Naive thymus-derived CD4-positive, alpha-beta T cell (primary cell): ENCODE measurements around the gene TUBGCP2. TPM values are rescaled to one million over a fixed set of nuclear protein-coding genes. Genes with fewer than 3 reads are reported as not detected.

ENCODE experiments used
- ATAC-seq: fragments of 150-1000 bp; cut with Tn5 transposase; 2 replicates; pipeline ENCODE4 v1.10.0; 2021; ENCODE audit warnings: mild to moderate bottlenecking, moderate library complexity
- CTCF ChIA-PET: fragments of 350-600 bp; sonication (Branson Sonifier 250); formaldehyde crosslinking; loops from one replicate; lab custom pipeline; 2021; ENCODE audit warnings: antibody characterized with exemption; lab: Charles Lee
- POLR2A ChIA-PET: fragments of 350-600 bp; sonication (Branson Sonifier 250); formaldehyde crosslinking; loops from one replicate; lab custom pipeline; 2021; ENCODE audit warnings: antibody characterized with exemption, inconsistent platforms; lab: Charles Lee
- DNase-seq, 9 donors: peaks; one replicate each; pipeline versions ENCODE4 v3.0.0 to v3.0.0-alpha.2; 2020 to 2022; ENCODE audit warnings: mixed read lengths in 1 of 9
- H3K27ac ChIP-seq: one replicate; pipeline ENCODE4 v1.7.0; 2013; ENCODE audit warnings: mild to moderate bottlenecking, low read depth, low read length, moderate library complexity
- H3K27me3 ChIP-seq, 2 donors: one replicate each; pipeline ENCODE4 v1.7.0; 2013; ENCODE audit warnings: low read length in 2 of 2, mild to moderate bottlenecking in 2 of 2, moderate library complexity in 2 of 2; ENCODE audit not compliant: control insufficient read depth in 2 of 2, insufficient read depth in 2 of 2
- H3K36me3 ChIP-seq, 3 experiments: 1 replicate in 2 of 3; 2 replicates in 1 of 3; pipeline ENCODE4 v1.7.0; 2013; ENCODE audit warnings: low read length in 3 of 3, mild to moderate bottlenecking in 3 of 3, moderate library complexity in 1 of 3; ENCODE audit not compliant: insufficient read depth in 3 of 3, control insufficient read depth in 2 of 3
- H3K4me1 ChIP-seq, 2 donors: one replicate each; pipeline ENCODE4 v1.7.0; 2013; ENCODE audit warnings: low read length in 2 of 2, mild to moderate bottlenecking in 2 of 2, moderate library complexity in 1 of 2; ENCODE audit not compliant: control insufficient read depth in 2 of 2, insufficient read depth in 2 of 2
- H3K4me3 ChIP-seq: 2 replicates; pipeline ENCODE4 v1.7.0; 2013; ENCODE audit warnings: mild to moderate bottlenecking, low read length
- H3K9me3 ChIP-seq, 3 experiments: 1 replicate in 2 of 3; 2 replicates in 1 of 3; pipeline ENCODE4 v1.7.0; 2013; ENCODE audit warnings: low read length in 3 of 3; ENCODE audit not compliant: control insufficient read depth in 2 of 3
- H3K27ac Mint-ChIP-seq, 9 donors: one replicate each; pipeline ENCODE4 v1.8.0; 2020 to 2022; ENCODE audit warnings: mixed read lengths in 9 of 9, mild to moderate bottlenecking in 8 of 9, moderate library complexity in 5 of 9, inconsistent platforms in 2 of 9
- H3K27me3 Mint-ChIP-seq, 5 donors: one replicate each; pipeline ENCODE4 v1.8.0; 2021 to 2022; ENCODE audit warnings: mixed read lengths in 5 of 5, mild to moderate bottlenecking in 1 of 5
- H3K36me3 Mint-ChIP-seq, 5 donors: one replicate each; pipeline ENCODE4 v1.8.0; 2020 to 2022; ENCODE audit warnings: mixed read lengths in 5 of 5, mild to moderate bottlenecking in 3 of 5, inconsistent platforms in 1 of 5
- H3K4me1 Mint-ChIP-seq, 7 donors: one replicate each; pipeline ENCODE4 v1.8.0; 2020 to 2022; ENCODE audit warnings: mixed read lengths in 7 of 7, mild to moderate bottlenecking in 3 of 7, inconsistent platforms in 1 of 7
- H3K4me3 Mint-ChIP-seq, 10 donors: one replicate each; pipeline ENCODE4 v1.8.0; 2020 to 2022; ENCODE audit warnings: mild to moderate bottlenecking in 10 of 10, mixed read lengths in 10 of 10, moderate library complexity in 6 of 10, inconsistent platforms in 2 of 10
- H3K9me3 Mint-ChIP-seq, 11 donors: one replicate each; pipeline ENCODE4 v1.8.0; 2020 to 2022; ENCODE audit warnings: mixed read lengths in 11 of 11, mild to moderate bottlenecking in 4 of 11, inconsistent platforms in 1 of 11, moderate library complexity in 1 of 11
- intact Hi-C, 2 donors: fragments of 100-400 bp; cut with micrococcal nuclease; formaldehyde crosslinking; loops; one replicate each; pipeline ENCODE4 v1.15.1; 2023
- microRNA-seq: library from miRNA; unstranded; fragments of <30 nt; microRNA quantifications from one replicate; pipeline ENCODE4 v1.2.0, GENCODE V29; 2022; ENCODE audit warnings: borderline microRNAs expressed
- polyA plus RNA-seq, 2 donors: library from polyadenylated mRNA; unstranded; fragments of 300-500 nt; fragmentation: Illumina TruSeq; gene quantifications; one replicate each; pipeline ENCODE4 v1.2.3, GENCODE V29; 2021
- total RNA-seq, 6 experiments: library from RNA in 5 of 6; stranded (reverse) in 5 of 6; gene quantifications; 1 replicate in 5 of 6; 2 replicates in 1 of 6; pipeline ENCODE4 v1.2.3 and lab custom pipeline; 2021 to 2026

TUBGCP2 gene
- total and polyA plus RNA-seq, 7 experiments from 2014 or later = 29.6 to 97.0 (median 67.7) TPM

DNA sequence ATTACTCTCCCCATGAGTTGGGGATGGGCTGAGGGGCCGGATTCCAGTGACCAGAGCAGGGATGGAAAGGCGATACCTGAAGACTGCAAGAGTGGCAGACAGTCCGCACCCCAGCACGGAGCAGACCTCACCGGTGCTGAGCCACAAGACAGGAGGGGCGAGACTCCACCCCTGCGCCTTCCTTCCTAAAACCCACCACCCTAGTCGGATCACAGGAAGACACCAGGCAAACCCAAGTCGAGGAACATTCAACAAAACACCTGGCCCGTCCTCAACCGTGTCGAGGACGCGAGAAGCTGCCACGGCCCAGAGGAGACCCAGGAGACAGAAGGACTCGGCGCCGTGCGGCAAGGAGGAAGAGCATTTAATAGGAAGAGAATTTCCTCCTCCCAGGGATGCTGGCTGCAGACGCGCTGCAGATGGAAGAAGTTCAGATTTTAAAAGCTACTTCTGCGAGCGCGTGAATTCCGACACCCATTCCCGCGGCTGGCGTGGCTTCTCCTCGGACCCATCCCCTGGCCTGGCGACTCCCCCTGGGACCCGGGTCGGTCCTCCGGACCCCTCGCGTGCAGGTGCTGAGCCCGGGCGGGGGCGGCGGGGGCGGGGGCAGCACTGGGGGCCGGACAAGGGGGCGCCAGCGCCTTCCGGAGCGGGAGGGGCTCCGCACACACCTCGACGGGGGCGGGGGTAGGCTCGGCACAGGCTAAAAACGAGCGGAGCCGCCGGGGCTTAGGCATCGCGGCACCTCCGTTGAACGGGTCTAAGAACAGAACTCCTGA, 79.2 kb downstream of the TUBGCP2 start:
- CTCF ChIA-PET = no interaction called here
- peaks cover 31 to 66% (median 53%) of the 10 kb centered on the region in 5 donors for H3K27me3 Mint-ChIP-seq

More for the DNA sequence above, 79.2 kb downstream of the TUBGCP2 start:
- H3K36me3 ChIP-seq = no peaks in the 10 kb centered on the region
- Mint-ChIP-seq H3K4me3 (peak overlapping the region in 9 of 10 donors; percentile 51 to 71 (median 59)), H3K27ac (peak overlapping the region in 1 of 9 donors; percentile 52), H3K36me3 (no peaks in the 10 kb centered on the region), H3K4me1 (peaks cover 0 to 20% (median 8%) of the 10 kb centered on the region in 7 donors), H3K9me3 (peaks cover 0 to 4% (median 0%) of the 10 kb centered on the region in 11 donors)
- no peaks in the 10 kb centered on the region for H3K9me3 ChIP-seq
- intact Hi-C loops = loop anchor here in 1 of 2 donors (10.0 kb wide), 1 partner anchor 85 kb away; no protein-coding TSS in a partner anchor
- no peak for ATAC-seq
- peaks cover 3 to 12% of the 10 kb centered on the region in 2 donors for H3K27me3 ChIP-seq
- H3K4me1 ChIP-seq = no peaks in the 10 kb centered on the region
- H3K4me3 ChIP-seq = no peak overlapping the region
- POLR2A ChIA-PET = no interaction called here
- peak in 1 of 9 donors; percentile 2 for DNase-seq
- H3K27ac ChIP-seq = no peak overlapping the region

Small RNAs within 50 kb of the gene (microRNA-seq; reads per million reads assigned to microRNA genes)
- not detected for gene MIR202

Other genes starting within 250 kb of the TUBGCP2 start
- gene ADGRA1, start 220.9 kb downstream of the TUBGCP2 start, total RNA-seq = not detected
- not detected for gene ADGRA1, start 220.9 kb downstream of the TUBGCP2 start, polyA plus RNA-seq
- gene KNDC1, start 148.7 kb downstream of the TUBGCP2 start, total RNA-seq = 1 to 10 TPM in 1 of 5 experiments, under 1 TPM in 3, not detected in 1; 0.05 to 3.6 (median 0.60) TPM
- gene KNDC1, start 148.7 kb downstream of the TUBGCP2 start, polyA plus RNA-seq = not detected
- under 1 TPM in 1 of 5 experiments, not detected in 4; 0.56 TPM for gene UTF1, start 78.7 kb downstream of the TUBGCP2 start, total RNA-seq
- not detected for gene UTF1, start 78.7 kb downstream of the TUBGCP2 start, polyA plus RNA-seq
- 1 to 10 TPM in 1 of 5 experiments, under 1 TPM in 1, not detected in 3; 0.85 to 5.7 TPM for gene VENTX, start 71.0 kb downstream of the TUBGCP2 start, total RNA-seq
- not detected for gene VENTX, start 71.0 kb downstream of the TUBGCP2 start, polyA plus RNA-seq
- 100 to 1,000 TPM in 2 of 5 experiments, 10 to 100 TPM in 3; 19.5 to 239 (median 87.6) TPM for gene ADAM8, start 32.0 kb downstream of the TUBGCP2 start, total RNA-seq
- gene ADAM8, start 32.0 kb downstream of the TUBGCP2 start, polyA plus RNA-seq = 10 to 100 TPM; 22.7 to 27.8 TPM
- 10 to 100 TPM; 29.6 to 49.8 (median 32.8) TPM for gene ZNF511, start within 50 bp of the TUBGCP2 start, total RNA-seq
- 10 to 100 TPM; 78.9 to 88.1 TPM for gene ZNF511, start within 50 bp of the TUBGCP2 start, polyA plus RNA-seq
- gene CALY, start 28.0 kb upstream of the TUBGCP2 start, total RNA-seq = 1 to 10 TPM in 4 of 5 experiments, not detected in 1; 1.5 to 5.1 (median 3.4) TPM
- gene CALY, start 28.0 kb upstream of the TUBGCP2 start, polyA plus RNA-seq = under 1 TPM; 0.33 to 0.91 TPM
- not detected for gene PRAP1, start 38.5 kb upstream of the TUBGCP2 start, total RNA-seq
- gene PRAP1, start 38.5 kb upstream of the TUBGCP2 start, polyA plus RNA-seq = not detected
- 10 to 100 TPM; 11.2 to 24.6 (median 16.9) TPM for gene FUOM, start 49.1 kb upstream of the TUBGCP2 start, total RNA-seq
- 10 to 100 TPM; 21.9 to 22.9 TPM for gene FUOM, start 49.1 kb upstream of the TUBGCP2 start, polyA plus RNA-seq
- gene ECHS1, start 64.5 kb upstream of the TUBGCP2 start, total RNA-seq = 10 to 100 TPM; 17.5 to 39.8 (median 28.9) TPM
- 100 to 1,000 TPM in 1 of 2 donors, 10 to 100 TPM in 1; 81.9 to 104 TPM for gene ECHS1, start 64.5 kb upstream of the TUBGCP2 start, polyA plus RNA-seq
- gene PAOX, start 70.4 kb upstream of the TUBGCP2 start, total RNA-seq = 1 to 10 TPM; 1.6 to 9.8 (median 7.7) TPM
- 1 to 10 TPM; 6.1 to 8.7 TPM for gene PAOX, start 70.4 kb upstream of the TUBGCP2 start, polyA plus RNA-seq
- 10 to 100 TPM; 51.0 to 67.1 (median 57.2) TPM for gene MTG1, start 85.3 kb upstream of the TUBGCP2 start, total RNA-seq
- gene MTG1, start 85.3 kb upstream of the TUBGCP2 start, polyA plus RNA-seq = 10 to 100 TPM; 25.6 to 40.7 TPM
- not detected for gene SPRN, start 115.8 kb upstream of the TUBGCP2 start, total RNA-seq
- gene SPRN, start 115.8 kb upstream of the TUBGCP2 start, polyA plus RNA-seq = under 1 TPM; 0.10 to 0.34 TPM
- 1 to 10 TPM; 2.3 to 8.6 (median 4.5) TPM for gene SCART1, start 145.1 kb upstream of the TUBGCP2 start, total RNA-seq
- under 1 TPM in 1 of 2 donors, not detected in 1; 0.03 TPM for gene SCART1, start 145.1 kb upstream of the TUBGCP2 start, polyA plus RNA-seq
- gene CYP2E1, start 218.5 kb upstream of the TUBGCP2 start, total RNA-seq = 1 to 10 TPM in 4 of 5 experiments, under 1 TPM in 1; 0.19 to 2.2 (median 1.7) TPM
- gene CYP2E1, start 218.5 kb upstream of the TUBGCP2 start, polyA plus RNA-seq = not detected